ENCODE measurements around the gene PTPRJ. TPM values are rescaled to one million over a fixed set of nuclear protein-coding genes. Genes with fewer than 3 reads are reported as not detected.

The PTPRJ gene
- total RNA-seq, 1 donor: 10.9 TPM

DNA sequence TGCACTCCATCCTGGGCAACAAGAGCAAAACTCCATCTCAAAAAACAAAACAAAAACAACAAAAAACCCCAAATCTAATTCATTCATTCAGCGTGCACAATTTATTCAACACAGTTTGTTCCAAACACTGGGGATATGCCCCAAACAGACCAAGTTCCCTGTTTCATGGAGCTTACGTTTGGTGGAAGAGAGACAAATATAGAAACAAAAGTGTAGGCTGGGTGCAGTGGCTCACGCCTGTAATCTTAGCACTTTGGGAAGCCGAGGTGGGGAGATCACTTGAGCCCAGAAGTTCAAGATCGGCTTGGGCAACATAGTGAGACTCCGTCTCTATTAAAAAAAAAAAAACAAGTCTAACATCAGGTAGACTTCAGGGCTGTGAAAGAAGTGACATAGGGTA, 52.4 kb downstream of the PTPRJ start:
- Histone ChIP-seq H3K4me2 (ENCODE audit: insufficient read depth, low read length) (no peak overlapping the region), H3K9me3 (ENCODE audit: low read depth, low read length) (no peaks in the 10 kb centered on the region), H3K36me3 (ENCODE audit: insufficient read depth, low read length) (peaks cover 13% of the 10 kb centered on the region), H4K20me1 (ENCODE audit: insufficient read depth, low read length) (peaks cover 36% of the 10 kb centered on the region), H3K4me3 (ENCODE audit: insufficient read depth, low read length) (no peak overlapping the region), H3K4me1 (ENCODE audit: insufficient read depth, low read length) (peaks cover 27% of the 10 kb centered on the region), H3K27me3 (ENCODE audit: insufficient read depth, low read length) (no peaks in the 10 kb centered on the region), H3K79me2 (ENCODE audit: insufficient read depth, low read length) (peaks cover 82% of the 10 kb centered on the region), H2AFZ (ENCODE audit: low read length) (no peak overlapping the region), H3K27ac (ENCODE audit: low read depth, low read length) (no peak overlapping the region)
- TF ChIP-seq, protein P1, sequence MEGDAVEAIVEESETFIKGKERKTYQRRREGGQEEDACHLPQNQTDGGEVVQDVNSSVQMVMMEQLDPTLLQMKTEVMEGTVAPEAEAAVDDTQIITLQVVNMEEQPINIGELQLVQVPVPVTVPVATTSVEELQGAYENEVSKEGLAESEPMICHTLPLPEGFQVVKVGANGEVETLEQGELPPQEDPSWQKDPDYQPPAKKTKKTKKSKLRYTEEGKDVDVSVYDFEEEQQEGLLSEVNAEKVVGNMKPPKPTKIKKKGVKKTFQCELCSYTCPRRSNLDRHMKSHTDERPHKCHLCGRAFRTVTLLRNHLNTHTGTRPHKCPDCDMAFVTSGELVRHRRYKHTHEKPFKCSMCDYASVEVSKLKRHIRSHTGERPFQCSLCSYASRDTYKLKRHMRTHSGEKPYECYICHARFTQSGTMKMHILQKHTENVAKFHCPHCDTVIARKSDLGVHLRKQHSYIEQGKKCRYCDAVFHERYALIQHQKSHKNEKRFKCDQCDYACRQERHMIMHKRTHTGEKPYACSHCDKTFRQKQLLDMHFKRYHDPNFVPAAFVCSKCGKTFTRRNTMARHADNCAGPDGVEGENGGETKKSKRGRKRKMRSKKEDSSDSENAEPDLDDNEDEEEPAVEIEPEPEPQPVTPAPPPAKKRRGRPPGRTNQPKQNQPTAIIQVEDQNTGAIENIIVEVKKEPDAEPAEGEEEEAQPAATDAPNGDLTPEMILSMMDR (IDR thresholded peaks at IDR 0.05; ENCODE audit: extremely low read depth, low read depth, low read length): no peak
- DNase-seq (ENCODE audit: insufficient read length, low spot score, missing footprints): no peak

DNA sequence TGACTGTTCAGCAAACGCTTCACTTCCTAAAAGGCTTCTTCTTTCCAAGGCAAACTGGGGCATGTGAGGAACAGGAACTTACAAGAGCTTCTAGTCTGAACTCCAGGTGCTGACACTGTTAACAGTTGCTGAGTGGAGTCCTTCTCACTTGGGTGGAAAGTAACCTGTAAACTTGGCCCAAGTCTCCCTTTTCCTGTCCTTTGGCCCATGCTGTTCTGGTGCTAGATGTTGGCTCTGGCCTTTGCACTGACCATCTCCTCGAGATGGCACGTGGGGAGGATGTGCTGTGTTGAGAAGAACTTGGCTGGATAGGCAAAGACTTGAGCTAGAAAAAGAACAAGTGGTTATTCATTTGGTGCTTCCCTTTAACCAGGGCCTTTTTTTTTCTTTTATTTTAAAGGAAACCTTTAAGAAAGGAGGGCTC, 53.6 kb downstream of the PTPRJ start:
- Histone ChIP-seq H4K20me1 (ENCODE audit: insufficient read depth, low read length) (peaks cover 33% of the 10 kb centered on the region), H3K27ac (ENCODE audit: low read depth, low read length) (no peak overlapping the region), H2AFZ (ENCODE audit: low read length) (no peak overlapping the region), H3K36me3 (ENCODE audit: insufficient read depth, low read length) (peaks cover 9% of the 10 kb centered on the region), H3K4me1 (ENCODE audit: insufficient read depth, low read length) (peaks cover 27% of the 10 kb centered on the region), H3K79me2 (ENCODE audit: insufficient read depth, low read length) (peaks cover 79% of the 10 kb centered on the region), H3K27me3 (ENCODE audit: insufficient read depth, low read length) (no peaks in the 10 kb centered on the region), H3K4me2 (ENCODE audit: insufficient read depth, low read length) (no peak overlapping the region), H3K4me3 (ENCODE audit: insufficient read depth, low read length) (no peak overlapping the region), H3K9me3 (ENCODE audit: low read depth, low read length) (no peaks in the 10 kb centered on the region)
- TF ChIP-seq, protein P1 (IDR thresholded peaks at IDR 0.05; ENCODE audit: extremely low read depth, low read depth, low read length): no peak
- no peak for DNase-seq (ENCODE audit: insufficient read length, low spot score, missing footprints)

DNA sequence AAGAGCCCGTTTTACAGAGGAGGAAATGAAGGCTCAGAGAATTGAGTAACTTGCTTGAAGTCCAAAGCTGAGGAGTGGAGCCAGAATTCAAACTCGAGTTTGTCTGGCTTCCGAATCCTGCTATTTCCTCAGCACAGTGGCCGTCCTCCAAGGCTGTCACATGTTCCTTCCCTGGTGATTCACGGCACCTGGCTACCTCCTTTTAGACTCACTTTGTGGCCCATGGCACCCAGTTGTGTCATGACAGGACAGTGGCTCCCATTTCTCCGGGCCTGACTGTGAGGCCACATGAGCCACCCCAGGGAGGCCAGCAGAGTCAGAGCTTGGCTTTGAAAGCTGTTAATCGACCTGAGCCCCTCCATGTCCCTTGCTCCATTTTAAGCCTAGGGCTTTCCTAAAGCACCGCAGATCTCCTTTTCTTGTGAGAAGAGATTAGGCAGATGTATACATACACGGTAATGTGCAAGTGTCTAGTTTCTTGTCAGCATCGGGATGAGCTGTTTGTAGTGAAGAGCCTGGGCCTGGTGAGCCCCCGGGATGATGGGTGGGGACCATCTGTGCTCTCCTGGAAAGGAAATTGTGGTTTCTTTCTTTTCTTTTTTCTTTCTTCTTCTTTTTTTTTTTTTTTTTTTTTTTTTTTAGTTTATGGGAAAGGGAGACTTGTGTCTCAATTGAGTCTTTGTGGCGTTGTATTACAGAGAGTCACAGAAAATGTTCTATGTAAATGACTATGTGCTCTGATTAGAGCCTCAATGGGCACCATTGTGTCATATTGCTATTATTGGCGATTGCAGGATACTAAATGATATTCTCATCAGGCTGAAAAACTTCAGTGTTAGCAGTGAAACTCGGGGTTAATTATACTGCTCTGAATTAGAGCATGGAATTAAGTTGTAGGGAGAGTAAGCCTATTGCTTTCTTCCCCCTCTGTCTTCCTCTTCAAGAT, 54.8 kb downstream of the PTPRJ start:
- H3K4me1 ChIP-seq (ENCODE audit: insufficient read depth, low read length): peaks cover 14% of the 10 kb centered on the region
- peaks cover 78% of the 10 kb centered on the region for H3K79me2 ChIP-seq (ENCODE audit: insufficient read depth, low read length)
- H3K27ac ChIP-seq (ENCODE audit: low read depth, low read length): no peak overlapping the region
- DNase-seq (ENCODE audit: insufficient read length, low spot score, missing footprints): no peak
- H3K4me3 ChIP-seq (ENCODE audit: insufficient read depth, low read length): no peak overlapping the region
- no peak overlapping the region for H2AFZ ChIP-seq (ENCODE audit: low read length)
- H3K4me2 ChIP-seq (ENCODE audit: insufficient read depth, low read length): no peak overlapping the region
- H3K36me3 ChIP-seq (ENCODE audit: insufficient read depth, low read length): peaks cover 9% of the 10 kb centered on the region
- no peaks in the 10 kb centered on the region for H3K27me3 ChIP-seq (ENCODE audit: insufficient read depth, low read length)
- peaks cover 35% of the 10 kb centered on the region for H4K20me1 ChIP-seq (ENCODE audit: insufficient read depth, low read length)
- no peaks in the 10 kb centered on the region for H3K9me3 ChIP-seq (ENCODE audit: low read depth, low read length)
- TF ChIP-seq, protein P1 (IDR thresholded peaks at IDR 0.05; ENCODE audit: extremely low read depth, low read depth, low read length): no peak

DNA sequence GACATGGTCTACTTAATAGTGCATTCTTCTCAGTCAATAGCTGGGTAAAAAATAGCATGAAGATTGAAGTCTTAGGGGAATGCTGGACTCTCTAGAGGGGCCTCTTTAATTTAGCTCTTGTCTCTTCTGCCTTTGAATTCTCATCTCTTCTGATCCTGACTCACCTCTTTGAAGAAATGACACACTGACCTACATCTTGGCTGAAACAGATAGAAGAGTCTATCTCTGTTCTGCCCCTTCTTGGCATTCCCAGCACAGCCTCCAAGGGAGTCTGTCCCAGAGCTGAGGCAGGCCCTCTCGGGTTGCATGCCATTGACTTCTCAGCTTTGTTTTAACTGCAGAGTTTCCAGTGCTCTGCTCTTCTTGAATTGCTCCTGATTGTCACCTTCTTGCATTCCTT, 55.7 kb downstream of the PTPRJ start:
- H3K79me2 ChIP-seq (ENCODE audit: insufficient read depth, low read length): peaks cover 77% of the 10 kb centered on the region
- H3K9me3 ChIP-seq (ENCODE audit: low read depth, low read length): no peaks in the 10 kb centered on the region
- H3K4me1 ChIP-seq (ENCODE audit: insufficient read depth, low read length): peaks cover 14% of the 10 kb centered on the region
- H3K36me3 ChIP-seq (ENCODE audit: insufficient read depth, low read length): peaks cover 9% of the 10 kb centered on the region
- H3K4me3 ChIP-seq (ENCODE audit: insufficient read depth, low read length): no peak overlapping the region
- TF ChIP-seq, protein P1 (IDR thresholded peaks at IDR 0.05; ENCODE audit: extremely low read depth, low read depth, low read length): no peak
- no peak overlapping the region for H2AFZ ChIP-seq (ENCODE audit: low read length)
- no peak overlapping the region for H3K27ac ChIP-seq (ENCODE audit: low read depth, low read length)
- DNase-seq (ENCODE audit: insufficient read length, low spot score, missing footprints): no peak
- peaks cover 38% of the 10 kb centered on the region for H4K20me1 ChIP-seq (ENCODE audit: insufficient read depth, low read length)
- H3K4me2 ChIP-seq (ENCODE audit: insufficient read depth, low read length): no peak overlapping the region
- no peaks in the 10 kb centered on the region for H3K27me3 ChIP-seq (ENCODE audit: insufficient read depth, low read length)
